Measurements from ENCODE around the gene BTN1A1.

GRCh38 chr6:26556263-26557070, 56.4 kb downstream of the BTN1A1 start:
- TF ChIP-seq CTCF (IDR thresholded peaks at IDR 0.05): no peak
- no peak for TF ChIP-seq POLR2A (IDR thresholded peaks at IDR 0.05)
- no peak for TF ChIP-seq POLR2AphosphoS5 (IDR thresholded peaks at IDR 0.05)
- no peak for TF ChIP-seq EP300 (IDR thresholded peaks at IDR 0.05)

Data from upper lobe of left lung (tissue), 4 donors.